HL-60 (cell line): ENCODE measurements around the gene TGFBR3.

Experiments used
- DNase-seq, 2 experiments: peaks; one replicate each; pipeline ENCODE4 v3.0.0-alpha.2; 2010 to 2020; ENCODE audit warnings: low read depth in 1 of 2, low spot score in 1 of 2
- H3K27ac ChIP-seq: fragments of 250-450 bp; sonication (Bioruptor Pico); replicated peaks from 2 replicates; pipeline ENCODE4 v1.5.1; 2020; ENCODE audit warnings: mild to moderate bottlenecking, moderate library complexity
- H3K27me3 ChIP-seq: fragments of 250-450 bp; sonication (Bioruptor Pico); 2 replicates; pipeline ENCODE4 v1.5.1; 2021; ENCODE audit warnings: mild to moderate bottlenecking, moderate library complexity; ENCODE audit not compliant: insufficient read depth, poor library complexity, severe bottlenecking
- H3K4me3 ChIP-seq: replicated peaks from 2 replicates; pipeline ENCODE4 v1.5.1; 2011; ENCODE audit warnings: mild to moderate bottlenecking, control low read depth, low read length; ENCODE audit not compliant: insufficient read depth
- CTCF ChIP-seq: IDR thresholded peaks from one replicate; pipeline ENCODE4 v1.5.1; 2011; ENCODE audit warnings: low read length, control low read depth, inconsistent platforms; ENCODE audit not compliant: insufficient read depth
- GABPA ChIP-seq: IDR thresholded peaks from 2 replicates; pipeline ENCODE4 v1.6.1; 2012; ENCODE audit warnings: low read depth
- POLR2AphosphoS5 ChIP-seq: IDR thresholded peaks from 2 replicates; pipeline ENCODE4 v1.6.1; 2012; ENCODE audit warnings: low read depth
- REST ChIP-seq: IDR thresholded peaks from 2 replicates; pipeline ENCODE4 v1.6.1; 2012; ENCODE audit warnings: low read depth; ENCODE audit not compliant: insufficient replicate concordance
- SPI1 ChIP-seq: IDR thresholded peaks from 2 replicates; pipeline ENCODE4 v1.6.1; 2012; ENCODE audit warnings: low read depth, mild to moderate bottlenecking, borderline replicate concordance

Gene TGFBR3

GRCh38 chr1:91799159-91799558, 86.8 kb downstream of the TGFBR3 start:
- no peak for DNase-seq
- no peak for TF ChIP-seq REST
- no peak for TF ChIP-seq POLR2AphosphoS5
- TF ChIP-seq GABPA: no peak
- TF ChIP-seq CTCF: no peak
- TF ChIP-seq SPI1: no peak
- Histone ChIP-seq H3K27ac (no peak overlapping the region), H3K27me3 (no peaks in the 10 kb centered on the region), H3K4me3 (no peak overlapping the region)

- no peak for DNase-seq
- TF ChIP-seq REST: no peak
- no peak for TF ChIP-seq GABPA
- TF ChIP-seq POLR2AphosphoS5: no peak
- Histone ChIP-seq H3K4me3 (no peak overlapping the region), H3K27ac (no peak overlapping the region), H3K27me3 (no peaks in the 10 kb centered on the region)
Measured at GRCh38 chr1:91798740-91799139, 87.2 kb downstream of the TGFBR3 start.

GRCh38 chr1:91798241-91798648, 87.7 kb downstream of the TGFBR3 start:
- Histone ChIP-seq H3K27me3 (no peaks in the 10 kb centered on the region), H3K27ac (no peak overlapping the region), H3K4me3 (no peak overlapping the region)
- TF ChIP-seq CTCF (no peak), POLR2AphosphoS5 (no peak), GABPA (no peak), REST (no peak), SPI1 (no peak)
- no peak for DNase-seq

- no peak for TF ChIP-seq CTCF
- TF ChIP-seq POLR2AphosphoS5: no peak
- TF ChIP-seq SPI1: no peak
- TF ChIP-seq REST: no peak
- TF ChIP-seq GABPA: no peak
- no peak overlapping the region for H3K27ac ChIP-seq
- DNase-seq: no peak
Measured at GRCh38 chr1:91797164-91797563, 88.8 kb downstream of the TGFBR3 start.

More at GRCh38 chr1:91797164-91797563, 88.8 kb downstream of the TGFBR3 start:
- H3K4me3 ChIP-seq: no peak overlapping the region
- H3K27me3 ChIP-seq: no peaks in the 10 kb centered on the region
